Skeletal muscle cell (primary cell): ENCODE measurements around the gene DCDC2C.

Experiments
- DNase-seq: peaks from one replicate; pipeline ENCODE4 v3.0.0-alpha.2; 2010; ENCODE audit warnings: low read depth
- H3K4me3 ChIP-seq: 2 replicates; pipeline ENCODE4 v1.5.1; 2011; ENCODE audit warnings: low read depth, mild to moderate bottlenecking, control low read depth, low read length, moderate library complexity

DCDC2C gene

GRCh38 chr2:3670376-3670775 lies 33.0 kb upstream of the DCDC2C start:
- no peak for DNase-seq
- H3K4me3 ChIP-seq, result no peak overlapping the region

- H3K4me3 ChIP-seq, result no peak overlapping the region
- no peak for DNase-seq
Measured at GRCh38 chr2:3670941-3671340, 32.4 kb upstream of the DCDC2C start.

- no peak overlapping the region for H3K4me3 ChIP-seq
- DNase-seq, result no peak
Measured at GRCh38 chr2:3672861-3673678, 30.3 kb upstream of the DCDC2C start.

GRCh38 chr2:3674066-3674845 lies 29.1 kb upstream of the DCDC2C start:
- DNase-seq, result no peak
- no peak overlapping the region for H3K4me3 ChIP-seq

GRCh38 chr2:3675687-3676086 lies 27.7 kb upstream of the DCDC2C start:
- DNase-seq, result no peak
- H3K4me3 ChIP-seq, result no peak overlapping the region

GRCh38 chr2:3677436-3677835 lies 25.9 kb upstream of the DCDC2C start:
- DNase-seq, result no peak
- H3K4me3 ChIP-seq, result no peak overlapping the region

GRCh38 chr2:3678212-3678611 lies 25.2 kb upstream of the DCDC2C start:
- DNase-seq, result no peak
- H3K4me3 ChIP-seq, result no peak overlapping the region

GRCh38 chr2:3679180-3679579 lies 24.2 kb upstream of the DCDC2C start:
- no peak for DNase-seq
- H3K4me3 ChIP-seq, result no peak overlapping the region

GRCh38 chr2:3679616-3680393 lies 23.6 kb upstream of the DCDC2C start:
- H3K4me3 ChIP-seq, result no peak overlapping the region
- DNase-seq, result no peak

GRCh38 chr2:3680548-3681345 lies 22.6 kb upstream of the DCDC2C start:
- DNase-seq, result no peak
- H3K4me3 ChIP-seq, result no peak overlapping the region

- H3K4me3 ChIP-seq, result no peak overlapping the region
- DNase-seq, result no peak
Measured at GRCh38 chr2:3681625-3682024, 21.8 kb upstream of the DCDC2C start.

- H3K4me3 ChIP-seq, result no peak overlapping the region
- no peak for DNase-seq
Measured at GRCh38 chr2:3682811-3683210, 20.6 kb upstream of the DCDC2C start.

GRCh38 chr2:3683748-3684454 lies 19.5 kb upstream of the DCDC2C start:
- DNase-seq, result no peak
- no peak overlapping the region for H3K4me3 ChIP-seq

GRCh38 chr2:3689998-3690748 lies 13.2 kb upstream of the DCDC2C start:
- H3K4me3 ChIP-seq, result no peak overlapping the region
- DNase-seq, result no peak

GRCh38 chr2:3692375-3692774 lies 11.0 kb upstream of the DCDC2C start:
- DNase-seq, result no peak
- no peak overlapping the region for H3K4me3 ChIP-seq

GRCh38 chr2:3696545-3696944 lies 6.8 kb upstream of the DCDC2C start:
- no peak for DNase-seq
- no peak overlapping the region for H3K4me3 ChIP-seq

- no peak overlapping the region for H3K4me3 ChIP-seq
- DNase-seq, result no peak
Measured at GRCh38 chr2:3701071-3701470, 2.3 kb upstream of the DCDC2C start.

- no peak overlapping the region for H3K4me3 ChIP-seq
- no peak for DNase-seq
Measured at GRCh38 chr2:3703757-3704355, 481 bp downstream of the DCDC2C start.
